HL-60 (cell line): ENCODE data around the gene FYN.

Experiments
- DNase-seq, 2 experiments: peaks; one replicate each; pipeline ENCODE4 v3.0.0-alpha.2; 2010 to 2020; ENCODE audit warnings: low read depth in 1 of 2, low spot score in 1 of 2
- H3K27ac ChIP-seq: fragments of 250-450 bp; sonication (Bioruptor Pico); replicated peaks from 2 replicates; pipeline ENCODE4 v1.5.1; 2020; ENCODE audit warnings: mild to moderate bottlenecking, moderate library complexity
- H3K27me3 ChIP-seq: fragments of 250-450 bp; sonication (Bioruptor Pico); 2 replicates; pipeline ENCODE4 v1.5.1; 2021; ENCODE audit warnings: mild to moderate bottlenecking, moderate library complexity; ENCODE audit not compliant: insufficient read depth, poor library complexity, severe bottlenecking
- H3K4me3 ChIP-seq: replicated peaks from 2 replicates; pipeline ENCODE4 v1.5.1; 2011; ENCODE audit warnings: mild to moderate bottlenecking, control low read depth, low read length; ENCODE audit not compliant: insufficient read depth
- GABPA ChIP-seq: IDR thresholded peaks from 2 replicates; pipeline ENCODE4 v1.6.1; 2012; ENCODE audit warnings: low read depth
- POLR2AphosphoS5 ChIP-seq: IDR thresholded peaks from 2 replicates; pipeline ENCODE4 v1.6.1; 2012; ENCODE audit warnings: low read depth
- SPI1 ChIP-seq: IDR thresholded peaks from 2 replicates; pipeline ENCODE4 v1.6.1; 2012; ENCODE audit warnings: low read depth, mild to moderate bottlenecking, borderline replicate concordance
- TF ChIP-seq, protein P1 (sequence below): IDR thresholded peaks from 2 replicates; pipeline ENCODE4 v1.6.1; 2012; ENCODE audit warnings: low read depth; ENCODE audit not compliant: insufficient replicate concordance
- TF ChIP-seq, protein P2 (sequence below): IDR thresholded peaks from one replicate; pipeline ENCODE4 v1.5.1; 2011; ENCODE audit warnings: low read length, control low read depth, inconsistent platforms; ENCODE audit not compliant: insufficient read depth

FYN gene

DNA sequence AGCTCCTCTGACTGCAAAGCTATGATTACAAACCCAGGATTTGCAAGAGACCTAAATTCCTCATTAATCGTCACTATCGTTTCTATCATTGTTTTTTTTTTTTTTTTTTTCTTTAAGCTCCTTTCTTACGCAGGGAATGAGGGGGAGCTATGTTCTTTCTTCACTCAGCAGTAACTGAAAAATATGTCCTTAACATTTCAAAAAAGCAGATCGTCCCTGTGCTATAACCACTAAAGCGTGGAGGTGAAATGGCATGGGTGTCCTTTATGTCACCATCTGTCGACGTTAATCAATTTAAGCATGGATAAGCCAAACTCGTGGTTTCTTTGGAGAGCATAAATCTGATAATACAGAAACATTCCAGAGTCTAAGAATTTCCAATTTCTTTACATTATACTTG, 199.7 kb downstream of the FYN start:
- no peak for TF ChIP-seq GABPA
- H3K27ac ChIP-seq = no peak overlapping the region
- H3K27me3 ChIP-seq = peaks cover 3% of the 10 kb centered on the region
- H3K4me3 ChIP-seq = no peak overlapping the region
- DNase-seq = no peak

DNA sequence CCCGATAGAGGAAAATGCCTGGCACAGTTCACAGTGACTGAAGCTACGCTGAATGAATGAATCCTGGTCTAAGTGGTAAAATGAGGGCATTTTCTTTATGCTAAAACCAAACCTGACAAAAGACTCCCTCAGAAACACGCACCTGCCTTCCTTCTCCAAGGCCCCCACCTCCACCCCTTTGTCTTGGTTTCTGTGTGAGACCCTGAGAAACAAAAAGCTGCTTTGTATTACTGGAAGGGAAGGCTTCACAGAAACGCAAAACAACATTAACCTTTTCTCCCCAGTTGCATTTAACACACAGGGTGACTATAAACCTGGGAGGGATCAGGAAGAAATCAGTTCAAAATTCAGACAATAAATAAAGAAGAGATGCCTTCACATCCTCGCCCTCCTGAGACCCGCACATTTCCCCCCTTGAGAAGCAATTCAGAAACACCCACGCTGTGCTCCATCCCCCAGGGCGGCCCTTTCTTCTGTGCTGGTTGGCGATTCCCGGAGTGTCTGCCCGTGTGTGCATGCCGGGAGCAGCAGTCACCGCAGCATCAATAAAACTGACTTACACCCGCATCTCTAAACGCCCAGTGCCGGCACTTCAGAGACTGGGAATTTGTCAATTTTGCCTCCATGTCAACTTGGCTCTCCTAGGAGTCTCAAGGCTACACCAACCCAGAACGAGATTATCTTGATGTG, 200.3 kb downstream of the FYN start:
- Histone ChIP-seq H3K27ac (no peak overlapping the region), H3K4me3 (no peak overlapping the region), H3K27me3 (peaks cover 3% of the 10 kb centered on the region)
- TF ChIP-seq GABPA = no peak
- TF ChIP-seq SPI1 = no peak
- TF ChIP-seq, protein P1, sequence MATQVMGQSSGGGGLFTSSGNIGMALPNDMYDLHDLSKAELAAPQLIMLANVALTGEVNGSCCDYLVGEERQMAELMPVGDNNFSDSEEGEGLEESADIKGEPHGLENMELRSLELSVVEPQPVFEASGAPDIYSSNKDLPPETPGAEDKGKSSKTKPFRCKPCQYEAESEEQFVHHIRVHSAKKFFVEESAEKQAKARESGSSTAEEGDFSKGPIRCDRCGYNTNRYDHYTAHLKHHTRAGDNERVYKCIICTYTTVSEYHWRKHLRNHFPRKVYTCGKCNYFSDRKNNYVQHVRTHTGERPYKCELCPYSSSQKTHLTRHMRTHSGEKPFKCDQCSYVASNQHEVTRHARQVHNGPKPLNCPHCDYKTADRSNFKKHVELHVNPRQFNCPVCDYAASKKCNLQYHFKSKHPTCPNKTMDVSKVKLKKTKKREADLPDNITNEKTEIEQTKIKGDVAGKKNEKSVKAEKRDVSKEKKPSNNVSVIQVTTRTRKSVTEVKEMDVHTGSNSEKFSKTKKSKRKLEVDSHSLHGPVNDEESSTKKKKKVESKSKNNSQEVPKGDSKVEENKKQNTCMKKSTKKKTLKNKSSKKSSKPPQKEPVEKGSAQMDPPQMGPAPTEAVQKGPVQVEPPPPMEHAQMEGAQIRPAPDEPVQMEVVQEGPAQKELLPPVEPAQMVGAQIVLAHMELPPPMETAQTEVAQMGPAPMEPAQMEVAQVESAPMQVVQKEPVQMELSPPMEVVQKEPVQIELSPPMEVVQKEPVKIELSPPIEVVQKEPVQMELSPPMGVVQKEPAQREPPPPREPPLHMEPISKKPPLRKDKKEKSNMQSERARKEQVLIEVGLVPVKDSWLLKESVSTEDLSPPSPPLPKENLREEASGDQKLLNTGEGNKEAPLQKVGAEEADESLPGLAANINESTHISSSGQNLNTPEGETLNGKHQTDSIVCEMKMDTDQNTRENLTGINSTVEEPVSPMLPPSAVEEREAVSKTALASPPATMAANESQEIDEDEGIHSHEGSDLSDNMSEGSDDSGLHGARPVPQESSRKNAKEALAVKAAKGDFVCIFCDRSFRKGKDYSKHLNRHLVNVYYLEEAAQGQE = no peak
- TF ChIP-seq, protein P2, sequence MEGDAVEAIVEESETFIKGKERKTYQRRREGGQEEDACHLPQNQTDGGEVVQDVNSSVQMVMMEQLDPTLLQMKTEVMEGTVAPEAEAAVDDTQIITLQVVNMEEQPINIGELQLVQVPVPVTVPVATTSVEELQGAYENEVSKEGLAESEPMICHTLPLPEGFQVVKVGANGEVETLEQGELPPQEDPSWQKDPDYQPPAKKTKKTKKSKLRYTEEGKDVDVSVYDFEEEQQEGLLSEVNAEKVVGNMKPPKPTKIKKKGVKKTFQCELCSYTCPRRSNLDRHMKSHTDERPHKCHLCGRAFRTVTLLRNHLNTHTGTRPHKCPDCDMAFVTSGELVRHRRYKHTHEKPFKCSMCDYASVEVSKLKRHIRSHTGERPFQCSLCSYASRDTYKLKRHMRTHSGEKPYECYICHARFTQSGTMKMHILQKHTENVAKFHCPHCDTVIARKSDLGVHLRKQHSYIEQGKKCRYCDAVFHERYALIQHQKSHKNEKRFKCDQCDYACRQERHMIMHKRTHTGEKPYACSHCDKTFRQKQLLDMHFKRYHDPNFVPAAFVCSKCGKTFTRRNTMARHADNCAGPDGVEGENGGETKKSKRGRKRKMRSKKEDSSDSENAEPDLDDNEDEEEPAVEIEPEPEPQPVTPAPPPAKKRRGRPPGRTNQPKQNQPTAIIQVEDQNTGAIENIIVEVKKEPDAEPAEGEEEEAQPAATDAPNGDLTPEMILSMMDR = no peak
- TF ChIP-seq POLR2AphosphoS5 = no peak
- DNase-seq = no peak

DNA sequence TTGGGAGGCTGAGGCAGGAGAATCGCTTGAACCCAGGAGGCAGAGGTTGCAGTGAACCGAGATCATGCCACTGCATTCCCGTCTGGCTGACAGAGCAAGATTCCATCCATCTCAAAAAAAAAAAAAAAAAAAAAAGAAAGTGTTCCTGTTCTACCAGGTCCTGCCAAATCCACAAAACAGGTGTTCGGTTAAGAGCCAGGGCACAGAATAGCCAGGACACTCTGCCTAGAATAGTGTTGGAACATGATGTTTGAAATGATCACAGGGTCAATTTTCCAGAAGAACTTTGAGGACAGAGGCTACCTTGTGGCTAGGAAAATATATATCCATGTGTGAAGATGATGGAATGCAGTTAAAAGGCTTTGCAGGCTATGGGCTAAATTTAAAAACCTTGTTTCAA, 203.9 kb downstream of the FYN start:
- DNase-seq = no peak
- no peak overlapping the region for H3K4me3 ChIP-seq
- H3K27me3 ChIP-seq = peaks cover 3% of the 10 kb centered on the region
- TF ChIP-seq GABPA (no peak), POLR2AphosphoS5 (no peak), SPI1 (no peak)
- TF ChIP-seq, protein P2 = no peak
- TF ChIP-seq, protein P1 = no peak
- no peak overlapping the region for H3K27ac ChIP-seq

DNA sequence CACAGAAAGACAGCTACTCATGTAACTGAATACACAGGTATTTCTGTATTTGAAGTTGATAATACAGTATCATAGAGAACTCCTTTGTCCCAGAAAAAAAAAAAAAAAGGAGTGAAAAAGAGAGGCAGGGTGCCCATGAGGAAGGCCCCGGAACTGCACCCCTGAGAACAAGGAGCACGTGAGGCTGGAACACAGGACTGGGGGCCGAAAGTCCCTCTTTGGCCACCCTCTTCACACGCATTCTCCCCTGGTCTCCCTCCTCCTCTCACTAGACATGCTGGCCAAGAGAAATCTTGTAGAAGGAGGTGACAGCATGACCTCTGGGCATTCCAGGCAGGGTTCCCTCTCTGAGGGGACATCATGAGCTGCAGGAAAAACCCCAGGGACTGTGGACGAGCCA, 204.8 kb downstream of the FYN start:
- H3K4me3 ChIP-seq = no peak overlapping the region
- DNase-seq = no peak
- H3K27ac ChIP-seq = no peak overlapping the region
- H3K27me3 ChIP-seq = peaks cover 3% of the 10 kb centered on the region
- TF ChIP-seq GABPA (no peak), POLR2AphosphoS5 (no peak), SPI1 (no peak)
- TF ChIP-seq, protein P2 = no peak
- TF ChIP-seq, protein P1 = no peak
